Epidermal melanocyte (primary cell): ENCODE data around the gene LYSMD3.

Source experiments
- DNase-seq: peaks from one replicate; pipeline ENCODE4 v3.0.0; 2011; ENCODE audit warnings: low spot score; ENCODE audit not compliant: insufficient read length

Gene LYSMD3

GRCh38 chr5:90483206-90483605 is 46.2 kb downstream of the LYSMD3 start:
- no peak for DNase-seq

DNA sequence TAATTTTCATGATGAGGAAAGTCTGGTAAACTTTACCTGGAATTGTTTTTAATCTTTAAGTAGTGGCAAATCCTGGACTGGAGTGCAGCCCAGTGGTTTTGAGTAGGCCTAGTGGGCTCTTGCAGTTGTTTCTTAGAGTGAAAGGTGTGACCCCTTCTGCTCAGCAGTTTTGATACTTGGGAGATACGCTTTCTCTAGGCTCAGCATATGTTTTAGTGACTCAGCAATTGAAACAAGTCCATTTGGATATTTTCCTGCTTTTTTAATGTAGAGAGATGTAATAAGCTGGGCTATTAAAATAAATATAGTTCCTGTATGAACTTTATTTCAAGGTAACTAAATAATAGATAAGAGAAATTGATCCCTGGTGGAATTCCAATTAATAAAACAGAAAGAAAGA is 48.7 kb downstream of the LYSMD3 start:
- DNase-seq, result no peak

DNA sequence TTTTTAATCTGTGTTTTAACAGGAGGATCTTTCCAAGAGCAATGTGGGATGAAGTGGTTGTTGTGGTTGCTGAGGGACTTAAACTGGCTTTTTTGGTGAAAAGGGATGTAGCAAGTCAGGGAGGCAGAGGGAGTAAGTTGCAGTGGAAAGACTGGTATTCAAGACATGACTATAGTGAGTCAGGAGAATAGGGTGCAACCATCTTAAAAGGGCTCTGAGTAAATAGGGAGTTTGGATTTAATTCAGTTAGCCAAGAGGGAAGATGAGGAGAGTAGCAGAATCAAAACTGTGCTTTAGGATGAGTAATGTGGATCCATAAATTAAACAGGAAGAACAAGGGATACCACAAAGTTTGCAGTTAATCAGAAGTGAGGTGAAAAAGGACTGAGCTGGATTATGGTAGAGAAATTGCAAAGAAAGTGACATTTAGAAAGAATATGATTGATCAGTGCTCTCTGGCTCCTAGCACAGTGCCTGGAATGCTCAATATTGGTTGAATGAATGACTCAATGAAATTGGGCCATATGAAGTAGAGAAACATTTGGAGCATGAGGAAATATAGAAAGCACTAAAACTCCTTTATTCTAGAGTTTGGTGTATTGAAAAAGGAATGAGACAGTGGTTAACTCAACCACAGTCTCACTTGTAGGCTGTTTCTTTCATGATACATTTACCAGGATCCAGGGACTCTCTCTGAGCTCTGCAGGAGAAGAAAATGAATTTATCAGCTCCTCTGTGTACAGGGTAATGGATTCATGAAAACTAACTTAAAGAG is 49.6 kb downstream of the LYSMD3 start:
- no peak for DNase-seq

DNA sequence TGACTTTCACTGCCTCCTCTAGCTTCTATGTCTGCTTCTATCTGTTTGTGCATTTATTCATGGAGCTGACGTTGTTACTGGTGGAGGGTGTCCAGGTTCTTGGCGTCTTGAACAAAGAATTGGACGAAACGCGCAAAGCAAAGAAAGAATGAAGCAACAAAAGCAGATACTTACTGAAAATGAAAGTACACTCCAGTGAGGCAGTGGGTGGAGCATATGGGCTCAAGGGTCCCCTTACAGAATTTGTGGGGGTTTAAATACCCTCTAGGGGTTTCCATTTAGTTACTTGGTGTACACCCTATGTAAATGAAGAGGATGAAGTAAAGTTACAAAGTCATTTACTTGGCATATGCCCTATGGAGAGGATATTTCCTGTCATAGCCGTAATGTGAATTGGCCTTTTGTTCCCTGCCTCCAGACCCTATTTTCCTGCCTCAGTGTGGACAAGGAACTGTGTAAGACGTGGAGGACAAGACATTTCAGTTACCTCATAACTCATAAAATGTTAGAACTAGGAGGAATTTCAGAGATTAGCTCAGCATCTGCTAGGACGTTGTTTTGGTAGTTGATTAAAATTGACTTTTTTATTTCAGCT is 51.7 kb downstream of the LYSMD3 start:
- DNase-seq, result no peak

DNA sequence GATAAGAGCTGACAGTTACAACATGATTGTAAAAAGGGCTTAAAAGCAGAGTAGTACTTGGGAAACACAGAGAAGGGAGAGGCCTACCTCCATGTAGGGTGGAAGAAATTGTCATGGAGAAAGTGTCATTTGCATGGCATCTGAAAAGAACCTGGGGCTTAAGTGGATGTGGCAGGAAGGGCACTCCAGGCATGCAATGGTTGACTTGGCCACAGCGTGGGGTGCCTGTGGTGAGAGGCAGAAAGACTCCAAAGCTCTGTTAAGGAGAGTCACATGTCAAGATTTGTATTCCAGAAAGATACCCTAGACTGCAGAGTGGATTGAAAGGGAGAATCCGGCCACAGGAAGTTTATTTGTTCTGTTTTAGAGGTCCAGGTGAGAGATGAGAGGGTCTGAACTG is 52.3 kb downstream of the LYSMD3 start:
- no peak for DNase-seq

- DNase-seq, result no peak
These were observed 53.0 kb downstream of the LYSMD3 start for GRCh38 chr5:90476391-90476790.

DNA sequence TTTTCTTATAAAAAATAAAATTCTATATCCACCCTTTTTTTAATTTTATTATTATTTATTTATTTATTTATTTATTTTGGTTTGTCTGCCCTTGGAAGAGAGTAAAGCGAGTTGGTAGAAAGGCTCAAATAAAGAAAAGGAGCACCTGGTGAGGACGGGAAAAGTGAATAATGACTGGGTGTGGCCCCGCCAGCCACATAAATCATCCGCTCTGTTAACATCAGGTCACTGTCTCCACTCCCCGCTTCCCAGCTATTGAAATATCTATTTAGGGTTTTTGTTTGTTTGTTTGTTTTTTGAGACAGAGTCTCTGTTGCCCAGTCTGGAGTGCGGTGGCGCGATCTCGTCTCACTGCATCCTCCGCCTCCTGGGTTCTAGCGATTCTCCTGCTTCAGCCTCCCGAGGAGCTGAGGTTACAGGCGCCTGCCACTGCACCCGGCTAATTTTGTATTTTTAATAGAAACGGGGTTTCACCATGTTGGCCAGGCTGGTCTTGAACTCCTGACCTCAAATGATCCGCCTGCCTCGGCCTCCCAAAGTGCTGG is 53.9 kb downstream of the LYSMD3 start:
- DNase-seq, result no peak

DNA sequence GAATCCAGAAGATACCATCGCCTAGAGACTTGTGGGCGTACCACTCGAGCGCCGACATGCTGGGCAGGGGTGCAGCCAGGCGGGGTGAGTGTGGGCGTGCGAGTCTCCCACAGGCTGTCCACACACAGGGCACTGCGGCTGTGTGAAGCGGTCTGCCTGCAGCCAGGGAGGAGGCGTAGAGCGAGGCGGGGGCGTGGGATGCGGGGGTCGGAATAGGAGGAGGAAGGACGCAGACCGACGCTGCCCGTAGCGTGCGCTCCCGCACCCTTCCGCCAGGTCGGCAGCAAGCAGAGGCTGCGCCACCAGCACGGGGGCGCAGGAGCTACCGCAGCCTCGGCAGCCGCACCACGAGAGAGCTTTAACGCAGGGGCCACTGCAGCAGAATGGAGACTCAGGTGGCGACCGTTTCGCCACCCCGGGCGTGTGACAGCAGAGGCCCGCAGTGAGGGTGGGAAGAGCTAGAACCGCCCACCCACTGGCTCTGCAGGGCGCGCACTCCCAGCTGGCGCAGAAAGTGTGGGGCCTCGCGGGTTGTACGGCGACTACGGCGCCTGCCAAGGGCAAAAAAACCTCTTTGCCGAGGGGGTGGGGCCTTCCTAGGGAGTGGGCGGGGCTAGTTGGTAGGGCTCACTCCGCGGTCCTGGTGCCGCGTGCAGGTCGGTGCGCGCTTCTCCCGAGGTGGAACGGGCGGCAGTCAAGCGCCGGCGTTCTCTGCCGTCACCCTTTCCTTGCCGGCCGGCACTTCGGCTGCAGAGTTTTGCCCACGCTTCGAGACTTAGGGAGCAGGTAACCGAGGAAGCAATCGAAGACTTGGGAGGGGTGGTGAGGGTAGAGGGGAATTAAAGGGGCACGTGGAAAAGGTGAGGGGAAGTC is 54.9 kb downstream of the LYSMD3 start, which contains the start of the genes MBLAC2 and POLR3G:
Gene MBLAC2, minus strand, starts transcription at position 537 of the 873 bp plus-strand sequence. Its CDS starts 479 bp downstream, at position 58.
Gene POLR3G, plus strand, starts transcription at position 630 of the 873 bp plus-strand sequence. CDS start 10,704 bp downstream, outside the sequence.
- DNase-seq, result peak; percentile 49

DNA sequence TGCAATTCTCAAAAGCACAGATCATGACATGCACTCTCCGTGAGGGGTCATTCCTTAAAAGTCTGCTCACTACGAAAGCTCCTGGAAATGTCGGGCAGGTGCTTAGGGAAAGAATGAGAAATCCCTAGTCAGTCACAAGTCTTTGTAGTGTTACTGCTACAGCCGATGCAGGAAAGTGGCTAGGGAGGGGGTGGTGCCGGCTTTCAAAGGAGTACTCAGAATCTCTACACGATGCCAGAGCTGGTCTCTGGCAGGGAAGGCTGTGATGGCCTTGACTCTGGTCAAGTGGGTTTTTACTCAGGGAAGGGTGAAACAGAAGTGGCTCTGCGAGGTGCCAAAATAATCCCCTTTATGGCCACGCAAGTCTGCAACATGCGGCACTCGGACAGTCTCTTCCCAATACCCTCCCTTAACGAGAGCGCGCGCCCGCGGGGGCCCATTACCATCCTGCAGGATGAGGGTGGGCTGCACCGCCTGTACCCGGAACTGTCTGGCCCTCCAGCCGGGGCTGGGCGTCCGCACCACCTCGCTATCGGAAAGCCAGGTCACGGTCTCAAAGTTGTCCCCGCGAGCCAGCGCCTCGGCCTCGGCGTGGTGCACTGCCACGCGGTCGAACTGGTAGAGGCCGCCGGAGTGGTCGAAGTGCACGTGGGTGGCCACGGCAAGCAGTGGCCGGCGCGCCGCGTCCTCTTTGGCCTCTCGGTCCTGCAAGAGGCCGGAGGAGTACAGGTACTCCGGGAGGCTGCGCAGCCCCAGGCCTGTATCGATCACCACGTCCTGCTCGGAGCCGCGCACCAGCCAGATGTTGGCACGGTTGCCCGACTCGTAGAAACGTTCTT is 55.8 kb downstream of the LYSMD3 start:
- no peak for DNase-seq

GRCh38 chr5:90472783-90473395 is 56.5 kb downstream of the LYSMD3 start:
- no peak for DNase-seq
